ENCODE results near the gene MMS19. TPM values are rescaled to one million over a fixed set of nuclear protein-coding genes. Genes with fewer than 3 reads are reported as not detected.
"Not testable (repeated sequence)": the region's sequence is repeated elsewhere in the genome, so short reads cannot be mapped to it uniquely, and the experiment has no call there.

The MMS19 gene
- total and polyA plus RNA-seq, 4 donors, result 16.2 to 73.4 (median 49.0) TPM

- peak; percentile 98 for ATAC-seq (ENCODE audit: low FRiP score)
- H3K27me3 ChIP-seq (ENCODE audit: control insufficient read depth in 1 of 2, insufficient read depth in 2 of 2, low read length in 1 of 2), result no peaks in the 10 kb centered on the region
- H3K4me1 ChIP-seq (ENCODE audit: control insufficient read depth in 1 of 2, insufficient read depth in 2 of 2, low read length in 2 of 2), result peaks cover 0 to 6% of the 10 kb centered on the region in 2 donors
- peaks cover 0 to 1% of the 10 kb centered on the region in 2 donors for H3K36me3 ChIP-seq (ENCODE audit: control insufficient read depth in 1 of 2, insufficient read depth in 2 of 2, low read length in 1 of 2)
- H3K4me3 ChIP-seq (ENCODE audit: low read length in 2 of 2), result peak within 1 kb of the TSS; percentile 30 to 76
- intact Hi-C loops (cut with DNase I), result loop anchor here in 1 of 2 donors (2.0 kb wide), 1 partner anchor 19 kb away; no protein-coding TSS in a partner anchor
- no peaks in the 10 kb centered on the region for H3K9me3 ChIP-seq (ENCODE audit: control insufficient read depth, low read length)
- H3K27ac ChIP-seq (ENCODE audit: low read depth in 1 of 2, low read length in 2 of 2), result peak within 1 kb of the TSS in 1 of 2 donors; percentile 64
- WGBS, 2 donors, result 0 to 2% methylated on average over 53 to 90 of the region's 90 CpGs
- DNase-seq, result peak; percentile 97 to 98
Observed at GRCh38 chr10:97425964-97426775, 72.1 kb downstream of the MMS19 start, which contains the start of gene PGAM1. PGAM1 (plus strand) TSS chr10:97426191; CDS start chr10:97426308, 117 bp downstream.

GRCh38 chr10:97423757-97424098 lies 74.5 kb downstream of the MMS19 start:
- H3K4me1 ChIP-seq (ENCODE audit: control insufficient read depth in 1 of 2, insufficient read depth in 2 of 2, low read length in 2 of 2); H3K27ac ChIP-seq (ENCODE audit: low read depth in 1 of 2, low read length in 2 of 2); intact Hi-C loops (cut with DNase I); H3K36me3 ChIP-seq (ENCODE audit: control insufficient read depth in 1 of 2, insufficient read depth in 2 of 2, low read length in 1 of 2); H3K4me3 ChIP-seq (ENCODE audit: low read length in 2 of 2); DNase-seq; ATAC-seq (ENCODE audit: low FRiP score); H3K9me3 ChIP-seq (ENCODE audit: control insufficient read depth, low read length); H3K27me3 ChIP-seq (ENCODE audit: control insufficient read depth in 1 of 2, insufficient read depth in 2 of 2, low read length in 1 of 2): not testable (repeated sequence)
- 76 to 77% methylated on average over 8 of the region's 8 CpGs for WGBS, 2 donors

GRCh38 chr10:97416565-97416964 lies 81.7 kb downstream of the MMS19 start:
- no peak overlapping the region for H3K4me3 ChIP-seq (ENCODE audit: low read length in 2 of 2)
- DNase-seq (no peak), ATAC-seq (ENCODE audit: low FRiP score) (no peak)
- no peaks in the 10 kb centered on the region for H3K36me3 ChIP-seq (ENCODE audit: control insufficient read depth in 1 of 2, insufficient read depth in 2 of 2, low read length in 1 of 2)
- no peaks in the 10 kb centered on the region for H3K4me1 ChIP-seq (ENCODE audit: control insufficient read depth in 1 of 2, insufficient read depth in 2 of 2, low read length in 2 of 2)
- intact Hi-C loops (cut with DNase I), result no loop called here
- H3K27ac ChIP-seq (ENCODE audit: low read depth in 1 of 2, low read length in 2 of 2), result no peak overlapping the region
- H3K9me3 ChIP-seq (ENCODE audit: control insufficient read depth, low read length), result no peaks in the 10 kb centered on the region
- H3K27me3 ChIP-seq (ENCODE audit: control insufficient read depth in 1 of 2, insufficient read depth in 2 of 2, low read length in 1 of 2), result no peaks in the 10 kb centered on the region
- 88 to 90% methylated on average over 6 of the region's 6 CpGs for WGBS, 2 donors

DNA sequence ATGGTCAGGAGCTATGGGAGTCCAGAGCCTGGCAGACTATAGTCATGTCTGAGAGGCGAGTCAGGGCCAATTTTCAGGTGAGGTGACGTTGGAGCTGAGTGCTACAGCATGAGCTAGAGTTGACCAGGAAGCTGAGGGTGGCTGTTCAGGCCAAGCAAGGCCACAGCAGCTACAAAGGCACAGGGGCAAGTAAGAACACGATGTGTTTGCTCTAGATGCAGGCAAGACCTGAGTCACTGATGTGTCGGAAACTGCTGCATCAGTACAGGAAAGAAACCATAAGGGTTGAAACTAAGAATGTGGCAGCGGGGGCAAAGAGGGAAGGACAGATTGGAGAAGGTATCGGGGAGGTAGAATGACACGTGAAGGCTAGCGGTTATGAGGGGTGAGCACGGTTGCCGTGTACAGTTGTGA lies 85.3 kb downstream of the MMS19 start:
- DNase-seq (no peak), ATAC-seq (ENCODE audit: low FRiP score) (no peak)
- H3K27ac ChIP-seq (ENCODE audit: low read depth in 1 of 2, low read length in 2 of 2), result no peak overlapping the region
- WGBS, 2 donors, result 90 to 94% methylated on average over 10 of the region's 10 CpGs
- H3K27me3 ChIP-seq (ENCODE audit: control insufficient read depth in 1 of 2, insufficient read depth in 2 of 2, low read length in 1 of 2), result no peaks in the 10 kb centered on the region
- no peaks in the 10 kb centered on the region for H3K4me1 ChIP-seq (ENCODE audit: control insufficient read depth in 1 of 2, insufficient read depth in 2 of 2, low read length in 2 of 2)
- no peaks in the 10 kb centered on the region for H3K36me3 ChIP-seq (ENCODE audit: control insufficient read depth in 1 of 2, insufficient read depth in 2 of 2, low read length in 1 of 2)
- no peaks in the 10 kb centered on the region for H3K9me3 ChIP-seq (ENCODE audit: control insufficient read depth, low read length)
- H3K4me3 ChIP-seq (ENCODE audit: low read length in 2 of 2), result no peak overlapping the region
- intact Hi-C loops (cut with DNase I), result no loop called here

DNA sequence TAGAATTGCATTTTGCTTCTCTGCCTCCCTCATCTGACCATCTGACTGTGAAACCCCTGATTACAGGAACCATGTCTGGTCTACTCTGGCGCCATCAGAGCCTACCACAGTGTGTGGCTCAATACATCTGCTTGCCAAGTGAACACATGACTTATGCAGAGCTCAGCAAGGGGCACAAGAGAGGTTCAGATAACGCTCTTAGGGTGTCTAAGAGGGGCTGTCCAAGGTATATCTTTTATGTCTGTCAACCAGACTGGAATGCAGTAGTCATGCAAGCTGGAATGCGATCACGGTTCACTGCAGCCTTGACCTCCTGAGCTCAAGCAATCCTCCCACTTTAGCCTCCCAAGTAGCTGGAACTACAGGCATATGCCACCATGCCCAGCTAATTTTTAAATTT lies 86.8 kb downstream of the MMS19 start:
- DNase-seq (no peak), ATAC-seq (ENCODE audit: low FRiP score) (no peak)
- Histone ChIP-seq H3K4me3 (ENCODE audit: low read length in 2 of 2) (no peak overlapping the region), H3K9me3 (ENCODE audit: control insufficient read depth, low read length) (no peaks in the 10 kb centered on the region), H3K27me3 (ENCODE audit: control insufficient read depth in 1 of 2, insufficient read depth in 2 of 2, low read length in 1 of 2) (no peaks in the 10 kb centered on the region), H3K36me3 (ENCODE audit: control insufficient read depth in 1 of 2, insufficient read depth in 2 of 2, low read length in 1 of 2) (no peaks in the 10 kb centered on the region), H3K27ac (ENCODE audit: low read depth in 1 of 2, low read length in 2 of 2) (no peak overlapping the region), H3K4me1 (ENCODE audit: control insufficient read depth in 1 of 2, insufficient read depth in 2 of 2, low read length in 2 of 2) (no peaks in the 10 kb centered on the region)
- intact Hi-C loops (cut with DNase I), result no loop called here
- 52 to 65% methylated on average over 4 of the region's 4 CpGs for WGBS, 2 donors

- Histone ChIP-seq H3K36me3 (ENCODE audit: control insufficient read depth in 1 of 2, insufficient read depth in 2 of 2, low read length in 1 of 2) (no peaks in the 10 kb centered on the region), H3K27ac (ENCODE audit: low read depth in 1 of 2, low read length in 2 of 2) (no peak overlapping the region)
- WGBS, 2 donors, result 82 to 85% methylated on average over 10 of the region's 10 CpGs
Observed at GRCh38 chr10:97408496-97408992, 89.7 kb downstream of the MMS19 start.

More at GRCh38 chr10:97408496-97408992, 89.7 kb downstream of the MMS19 start:
- H3K9me3 ChIP-seq (ENCODE audit: control insufficient read depth, low read length), result no peaks in the 10 kb centered on the region
- H3K27me3 ChIP-seq (ENCODE audit: control insufficient read depth in 1 of 2, insufficient read depth in 2 of 2, low read length in 1 of 2), result no peaks in the 10 kb centered on the region
- ATAC-seq (ENCODE audit: low FRiP score) (no peak), DNase-seq (no peak)
- H3K4me3 ChIP-seq (ENCODE audit: low read length in 2 of 2), result no peak overlapping the region
- intact Hi-C loops (cut with DNase I), result no loop called here
- H3K4me1 ChIP-seq (ENCODE audit: control insufficient read depth in 1 of 2, insufficient read depth in 2 of 2, low read length in 2 of 2), result no peaks in the 10 kb centered on the region

Other genes starting within 250 kb of the MMS19 start
- 1 to 10 TPM; 9.0 to 9.4 TPM for gene ARHGAP19, start 205.8 kb downstream of the MMS19 start, total RNA-seq
- 10 to 100 TPM in 1 of 2 donors, 1 to 10 TPM in 1; 1.8 to 12.8 TPM for gene ARHGAP19, start 205.8 kb downstream of the MMS19 start, polyA plus RNA-seq
- 1 to 10 TPM; 2.4 to 4.5 TPM for gene FRAT1, start 179.2 kb downstream of the MMS19 start, total RNA-seq
- 1 to 10 TPM; 1.5 TPM for gene FRAT1, start 179.2 kb downstream of the MMS19 start, polyA plus RNA-seq
- 1 to 10 TPM; 5.5 to 8.6 TPM for gene FRAT2, start 163.7 kb downstream of the MMS19 start, total RNA-seq
- 1 to 10 TPM; 3.0 to 7.0 TPM for gene FRAT2, start 163.7 kb downstream of the MMS19 start, polyA plus RNA-seq
- 10 to 100 TPM; 25.1 to 31.9 TPM for gene RRP12, start 97.1 kb downstream of the MMS19 start, total RNA-seq
- 10 to 100 TPM in 1 of 2 donors, 1 to 10 TPM in 1; 6.4 to 10.7 TPM for gene RRP12, start 97.1 kb downstream of the MMS19 start, polyA plus RNA-seq
- 100 to 1,000 TPM; 145 to 148 TPM for gene PGAM1, start 72.2 kb downstream of the MMS19 start, total RNA-seq
- 100 to 1,000 TPM; 134 to 189 TPM for gene PGAM1, start 72.2 kb downstream of the MMS19 start, polyA plus RNA-seq
- 10 to 100 TPM; 25.6 to 27.2 TPM for gene EXOSC1, start 52.4 kb downstream of the MMS19 start, total RNA-seq
- gene EXOSC1, start 52.4 kb downstream of the MMS19 start, polyA plus RNA-seq, result 10 to 100 TPM; 39.4 to 41.9 TPM
- 10 to 100 TPM; 29.6 to 35.6 TPM for gene ZDHHC16, start 52.2 kb downstream of the MMS19 start, total RNA-seq
- 10 to 100 TPM; 17.8 to 27.8 TPM for gene ZDHHC16, start 52.2 kb downstream of the MMS19 start, polyA plus RNA-seq
- 10 to 100 TPM; 15.1 to 15.8 TPM for gene UBTD1, start 502 bp upstream of the MMS19 start, total RNA-seq
- gene UBTD1, start 502 bp upstream of the MMS19 start, polyA plus RNA-seq, result 10 to 100 TPM; 10.1 to 18.9 TPM
- under 1 TPM; 0.39 to 0.78 TPM for gene ANKRD2, start 74.4 kb upstream of the MMS19 start, total RNA-seq
- gene ANKRD2, start 74.4 kb upstream of the MMS19 start, polyA plus RNA-seq, result 1 to 10 TPM; 1.4 to 3.1 TPM
- gene HOGA1, start 86.0 kb upstream of the MMS19 start, total RNA-seq, result 1 to 10 TPM; 1.9 to 4.6 TPM
- 1 to 10 TPM; 3.9 to 4.0 TPM for gene HOGA1, start 86.0 kb upstream of the MMS19 start, polyA plus RNA-seq
- under 1 TPM; 0.29 to 0.42 TPM for gene C10orf62, start 91.3 kb upstream of the MMS19 start, total RNA-seq
- under 1 TPM in 1 of 2 donors, not detected in 1; 0.54 TPM for gene C10orf62, start 91.3 kb upstream of the MMS19 start, polyA plus RNA-seq
- 1 to 10 TPM; 1.4 to 6.6 TPM for gene MORN4, start 135.1 kb upstream of the MMS19 start, total RNA-seq
- gene MORN4, start 135.1 kb upstream of the MMS19 start, polyA plus RNA-seq, result 1 to 10 TPM; 4.5 to 8.8 TPM
- gene PI4K2A, start 142.2 kb upstream of the MMS19 start, total RNA-seq, result 10 to 100 TPM; 14.2 to 16.7 TPM
- gene PI4K2A, start 142.2 kb upstream of the MMS19 start, polyA plus RNA-seq, result 10 to 100 TPM in 1 of 2 donors, 1 to 10 TPM in 1; 6.5 to 10.0 TPM
- 10 to 100 TPM; 17.1 to 18.3 TPM for gene AVPI1, start 188.8 kb upstream of the MMS19 start, total RNA-seq
- gene AVPI1, start 188.8 kb upstream of the MMS19 start, polyA plus RNA-seq, result 10 to 100 TPM; 12.4 to 15.1 TPM
- 10 to 100 TPM; 87.4 to 92.4 TPM for gene MARVELD1, start 215.3 kb upstream of the MMS19 start, total RNA-seq
- 10 to 100 TPM; 48.1 to 85.8 TPM for gene MARVELD1, start 215.3 kb upstream of the MMS19 start, polyA plus RNA-seq
- gene ZFYVE27, start 238.7 kb upstream of the MMS19 start, total RNA-seq, result 10 to 100 TPM; 23.0 to 33.2 TPM
- gene ZFYVE27, start 238.7 kb upstream of the MMS19 start, polyA plus RNA-seq, result 10 to 100 TPM in 1 of 2 donors, 1 to 10 TPM in 1; 6.1 to 24.6 TPM

Measured in aorta (tissue), 5 donors.